ENCODE data around the gene SHROOM3.

GRCh38 chr4:76750716-76751115, 315.7 kb downstream of the SHROOM3 start:
- TF ChIP-seq CTCF (conservative IDR thresholded peaks at IDR 0.05; ENCODE audit: low read depth in 2 of 2) (no peak), ETS1 (IDR thresholded peaks at IDR 0.05) (no peak), EZH2 (IDR thresholded peaks at IDR 0.05; ENCODE audit: low read depth, unreplicated experiment) (no peak), EZH2phosphoT487 (IDR thresholded peaks at IDR 0.05; ENCODE audit: unreplicated experiment) (no peak), ZNF462 (CRISPR knock-in tag; IDR thresholded peaks at IDR 0.05) (no peak), ZNF331 (CRISPR knock-in tag; IDR thresholded peaks at IDR 0.05; ENCODE audit: low read depth) (no peak), STAT1 (IDR thresholded peaks at IDR 0.05; ENCODE audit: unreplicated experiment) (no peak), REST (IDR thresholded peaks at IDR 0.05; ENCODE audit: unreplicated experiment) (no peak), JUNB (IDR thresholded peaks at IDR 0.05; ENCODE audit: unreplicated experiment) (no peak), POLR2AphosphoS5 (IDR thresholded peaks at IDR 0.05; ENCODE audit: low read depth) (no peak), NANOG (IDR thresholded peaks at IDR 0.05; ENCODE audit: borderline replicate concordance) (no peak)

Measured in GM23338 (cell line).